CD4-positive, alpha-beta T cell (primary cell): ENCODE measurements around the gene TH. TPM values are rescaled to one million over a fixed set of nuclear protein-coding genes. Genes with fewer than 3 reads are reported as not detected.
"Not testable (repeated sequence)": the region's sequence is repeated elsewhere in the genome, so short reads cannot be mapped to it uniquely, and the experiment has no call there.

Experiments used
- ATAC-seq: fragments of 200-7000 bp; cut with Tn5 transposase; one replicate; pipeline ENCODE4 v1.10.0; 2022; ENCODE audit warnings: mild to moderate bottlenecking; ENCODE audit not compliant: poor library complexity
- CTCF ChIA-PET: fragments of 350-600 bp; sonication (Branson Sonifier 250); formaldehyde crosslinking; loops from one replicate; lab custom pipeline; 2021; ENCODE audit warnings: antibody characterized with exemption, inconsistent platforms; lab: Charles Lee
- POLR2A ChIA-PET: fragments of 350-600 bp; sonication (Branson Sonifier 250); formaldehyde crosslinking; loops from one replicate; lab custom pipeline; 2021; ENCODE audit warnings: antibody characterized with exemption, inconsistent platforms; lab: Charles Lee
- DNase-seq, 14 experiments: peaks; one replicate each; pipeline ENCODE4 v3.0.0-alpha.2; 2013 to 2020; ENCODE audit warnings: mixed read lengths in 2 of 14
- H3K27ac ChIP-seq, 2 donors: one replicate each; pipeline versions ENCODE4 v1.5.1 to v1.7.0; 2013; ENCODE audit warnings: low read length in 2 of 2, low read depth in 1 of 2, mild to moderate bottlenecking in 1 of 2
- H3K27me3 ChIP-seq, 2 experiments: 1 replicate in 1 of 2; 2 replicates in 1 of 2; pipeline versions ENCODE4 v1.6.1 to v1.7.0; 2013; ENCODE audit warnings: low read length in 2 of 2, control low read depth in 1 of 2, mild to moderate bottlenecking in 1 of 2, moderate library complexity in 1 of 2; ENCODE audit not compliant: insufficient read depth in 2 of 2, control insufficient read depth in 1 of 2
- H3K36me3 ChIP-seq: one replicate; pipeline ENCODE4 v1.6.1; 2013; ENCODE audit warnings: low read length, control low read depth; ENCODE audit not compliant: insufficient read depth
- H3K4me1 ChIP-seq: one replicate; pipeline ENCODE4 v1.6.1; 2013; ENCODE audit warnings: low read length, control low read depth; ENCODE audit not compliant: insufficient read depth
- H3K4me3 ChIP-seq: one replicate; pipeline ENCODE4 v1.5.1; 2013; ENCODE audit warnings: mild to moderate bottlenecking, low read length, moderate library complexity
- H3K9me3 ChIP-seq, 2 experiments: 1 replicate in 1 of 2; 2 replicates in 1 of 2; pipeline versions ENCODE4 v1.6.1 to v1.7.0; 2013; ENCODE audit warnings: low read length in 2 of 2, mild to moderate bottlenecking in 2 of 2, control low read depth in 1 of 2, moderate library complexity in 1 of 2; ENCODE audit not compliant: control insufficient read depth in 1 of 2, insufficient read depth in 1 of 2
- H3K27ac Mint-ChIP-seq: one replicate; pipeline ENCODE4 v1.8.0; 2020; ENCODE audit warnings: mixed read lengths
- H3K27me3 Mint-ChIP-seq: one replicate; pipeline ENCODE4 v1.8.0; 2021; ENCODE audit warnings: mixed read lengths
- H3K36me3 Mint-ChIP-seq: one replicate; pipeline ENCODE4 v1.8.0; 2021; ENCODE audit warnings: low read depth, mixed read lengths
- H3K4me1 Mint-ChIP-seq: one replicate; pipeline ENCODE4 v1.8.0; 2021; ENCODE audit warnings: low read depth, mixed read lengths
- H3K4me3 Mint-ChIP-seq: one replicate; pipeline ENCODE4 v1.8.0; 2020; ENCODE audit warnings: mild to moderate bottlenecking, mixed read lengths
- H3K9me3 Mint-ChIP-seq: one replicate; pipeline ENCODE4 v1.8.0; 2020; ENCODE audit warnings: mixed read lengths
- intact Hi-C, 2 experiments: fragments of 100-400 bp; cut with DNase I in 1 of 2; cut with micrococcal nuclease in 1 of 2; formaldehyde crosslinking; loops; one replicate each; pipeline versions ENCODE4 v1.15.1 to v1.9.0; 2023 to 2025; cut with DNase I, micrococcal nuclease
- total RNA-seq, 174 experiments: library from RNA in 2 of 174; stranded (reverse) in 2 of 174; gene quantifications; one replicate each; pipeline ENCODE4 v1.2.3 and lab custom pipeline; 2021 to 2026
- TF ChIP-seq, protein P1 (sequence below): fragments of 200-600 bp; IDR thresholded peaks from one replicate; pipeline ENCODE4 v1.8.0; 2022; ENCODE audit warnings: antibody characterized with exemption, mild to moderate bottlenecking

The TH gene
- total RNA-seq, 2 experiments from 2014 or later: not detected

- ChIA-PET POLR2A (no interaction called here), CTCF (no interaction called here)
- H3K4me3 Mint-ChIP-seq: no peak overlapping the region
- H3K9me3 Mint-ChIP-seq: no peaks in the 10 kb centered on the region
- no peaks in the 10 kb centered on the region for H3K36me3 Mint-ChIP-seq
- no peaks in the 10 kb centered on the region for H3K36me3 ChIP-seq
- H3K27ac ChIP-seq: no peak overlapping the region
- intact Hi-C loops: no loop called here
- DNase-seq (no peak), ATAC-seq (no peak)
- H3K4me1 ChIP-seq: no peaks in the 10 kb centered on the region
- H3K4me1 Mint-ChIP-seq: no peaks in the 10 kb centered on the region
- H3K9me3 ChIP-seq: peaks cover 0 to 10% of the 10 kb centered on the region in 2 experiments
- peaks cover 21% of the 10 kb centered on the region for H3K27me3 Mint-ChIP-seq
- TF ChIP-seq, protein P1, sequence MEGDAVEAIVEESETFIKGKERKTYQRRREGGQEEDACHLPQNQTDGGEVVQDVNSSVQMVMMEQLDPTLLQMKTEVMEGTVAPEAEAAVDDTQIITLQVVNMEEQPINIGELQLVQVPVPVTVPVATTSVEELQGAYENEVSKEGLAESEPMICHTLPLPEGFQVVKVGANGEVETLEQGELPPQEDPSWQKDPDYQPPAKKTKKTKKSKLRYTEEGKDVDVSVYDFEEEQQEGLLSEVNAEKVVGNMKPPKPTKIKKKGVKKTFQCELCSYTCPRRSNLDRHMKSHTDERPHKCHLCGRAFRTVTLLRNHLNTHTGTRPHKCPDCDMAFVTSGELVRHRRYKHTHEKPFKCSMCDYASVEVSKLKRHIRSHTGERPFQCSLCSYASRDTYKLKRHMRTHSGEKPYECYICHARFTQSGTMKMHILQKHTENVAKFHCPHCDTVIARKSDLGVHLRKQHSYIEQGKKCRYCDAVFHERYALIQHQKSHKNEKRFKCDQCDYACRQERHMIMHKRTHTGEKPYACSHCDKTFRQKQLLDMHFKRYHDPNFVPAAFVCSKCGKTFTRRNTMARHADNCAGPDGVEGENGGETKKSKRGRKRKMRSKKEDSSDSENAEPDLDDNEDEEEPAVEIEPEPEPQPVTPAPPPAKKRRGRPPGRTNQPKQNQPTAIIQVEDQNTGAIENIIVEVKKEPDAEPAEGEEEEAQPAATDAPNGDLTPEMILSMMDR: no peak
- H3K27ac Mint-ChIP-seq: no peak overlapping the region
- H3K27me3 ChIP-seq: peaks cover under 1 to 1% of the 10 kb centered on the region in 2 experiments
- H3K4me3 ChIP-seq: no peak overlapping the region
These were observed 43.5 kb downstream of the TH start for GRCh38 chr11:2128130-2128510.

DNA sequence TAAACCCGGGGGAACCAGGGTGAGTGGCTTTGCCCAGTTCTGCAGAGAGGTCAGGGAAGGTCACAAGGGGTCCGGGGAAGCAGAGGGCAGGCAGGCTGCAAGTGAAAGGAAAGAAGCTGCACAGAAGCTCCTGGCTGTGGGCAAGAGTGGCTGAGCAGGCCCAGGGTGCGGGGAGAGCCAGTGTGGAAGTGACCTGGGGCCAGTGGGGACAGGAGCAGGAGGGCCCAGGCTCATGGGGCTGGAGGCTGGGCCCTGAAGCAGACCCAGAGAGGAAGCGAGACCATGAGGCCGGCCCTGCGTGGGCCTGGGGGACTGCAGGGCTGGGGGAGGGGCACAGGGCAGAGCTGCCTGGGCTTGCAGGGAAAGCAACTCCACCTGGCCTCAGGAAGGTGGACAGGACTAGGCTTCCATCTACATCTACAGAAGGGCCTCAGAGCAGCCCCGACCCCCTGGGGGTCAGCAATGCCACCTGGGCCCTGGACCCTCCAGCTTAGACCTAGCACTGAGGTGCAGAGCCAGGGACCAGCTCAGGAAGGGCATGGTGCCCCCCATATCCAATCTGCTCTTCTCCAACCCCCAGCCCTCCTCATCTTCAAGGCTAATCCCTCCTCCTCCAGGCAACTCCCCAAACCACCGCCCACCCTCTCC, 44.0 kb downstream of the TH start:
- H3K27me3 Mint-ChIP-seq: peaks cover 18% of the 10 kb centered on the region
- no peak overlapping the region for H3K27ac Mint-ChIP-seq
- H3K4me3 Mint-ChIP-seq: no peak overlapping the region
- Histone ChIP-seq H3K4me1 (no peaks in the 10 kb centered on the region), H3K27ac (no peak overlapping the region), H3K4me3 (no peak overlapping the region), H3K36me3 (no peaks in the 10 kb centered on the region), H3K9me3 (peaks cover 0 to 10% of the 10 kb centered on the region in 2 experiments), H3K27me3 (peaks cover 0 to 2% of the 10 kb centered on the region in 2 experiments)
- no peaks in the 10 kb centered on the region for H3K9me3 Mint-ChIP-seq
- DNase-seq (no peak), ATAC-seq (no peak)
- ChIA-PET CTCF (no interaction called here), POLR2A (no interaction called here)
- no peaks in the 10 kb centered on the region for H3K4me1 Mint-ChIP-seq
- intact Hi-C loops: no loop called here
- H3K36me3 Mint-ChIP-seq: no peaks in the 10 kb centered on the region
- TF ChIP-seq, protein P1: no peak

- ATAC-seq (no peak), DNase-seq (no peak)
- no peaks in the 10 kb centered on the region for H3K4me1 ChIP-seq
- CTCF ChIA-PET: no interaction called here
- POLR2A ChIA-PET: no interaction called here
- H3K27ac Mint-ChIP-seq: no peak overlapping the region
- H3K9me3 Mint-ChIP-seq: no peaks in the 10 kb centered on the region
- intact Hi-C loops: no loop called here
- no peaks in the 10 kb centered on the region for H3K36me3 ChIP-seq
- peaks cover 0 to 14% of the 10 kb centered on the region in 2 experiments for H3K9me3 ChIP-seq
- no peak overlapping the region for H3K27ac ChIP-seq
- H3K27me3 Mint-ChIP-seq: peaks cover 18% of the 10 kb centered on the region
- no peaks in the 10 kb centered on the region for H3K4me1 Mint-ChIP-seq
- no peaks in the 10 kb centered on the region for H3K36me3 Mint-ChIP-seq
- no peak overlapping the region for H3K4me3 ChIP-seq
- peaks cover 0 to 7% of the 10 kb centered on the region in 2 experiments for H3K27me3 ChIP-seq
- TF ChIP-seq, protein P1: no peak
- no peak overlapping the region for H3K4me3 Mint-ChIP-seq
These were observed 45.0 kb downstream of the TH start for GRCh38 chr11:2126520-2127085.

DNA sequence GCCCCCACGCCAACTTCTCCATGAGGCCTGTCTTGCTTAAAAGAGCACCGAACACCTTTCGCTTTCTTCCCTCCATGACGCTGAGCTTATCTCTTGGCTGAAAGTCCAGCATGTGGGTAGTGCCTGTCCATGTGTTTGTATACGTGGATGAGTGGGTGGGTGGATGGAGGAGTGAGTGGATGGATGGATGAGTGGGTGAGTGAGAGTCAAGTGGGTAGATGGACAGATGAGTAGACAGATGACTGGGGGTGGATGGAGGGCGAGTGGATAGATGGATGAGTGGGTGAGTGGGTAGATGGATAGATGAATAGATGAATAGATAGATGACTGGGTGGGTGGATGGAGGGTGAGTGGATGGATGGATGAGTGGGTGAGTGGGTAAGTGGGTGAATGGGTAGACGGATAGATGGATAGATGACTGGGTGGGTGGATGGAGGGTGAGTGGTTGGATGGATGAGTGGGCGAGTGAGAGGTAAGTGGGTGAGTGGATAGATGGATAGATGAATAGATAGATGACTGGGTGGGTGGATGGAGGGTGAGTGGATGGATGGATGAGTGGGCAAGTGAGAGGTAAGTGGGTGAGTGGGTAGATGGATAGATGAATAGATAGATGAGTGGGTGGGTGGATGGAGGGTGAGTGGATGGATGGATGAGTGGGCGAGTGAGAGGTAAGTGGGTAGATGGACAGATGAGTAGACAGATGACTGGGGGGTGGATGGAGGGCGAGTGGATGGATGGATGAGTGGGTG, 46.7 kb downstream of the TH start:
- ATAC-seq, POLR2A ChIA-PET, H3K4me1 ChIP-seq, CTCF ChIA-PET, H3K27ac ChIP-seq, H3K9me3 Mint-ChIP-seq, intact Hi-C loops, H3K4me3 ChIP-seq, H3K27ac Mint-ChIP-seq, H3K36me3 ChIP-seq, H3K4me3 Mint-ChIP-seq, H3K4me1 Mint-ChIP-seq, DNase-seq, H3K36me3 Mint-ChIP-seq: not testable (repeated sequence)
- Histone ChIP-seq H3K9me3 (peaks cover 0 to 12% of the 10 kb centered on the region in 2 experiments), H3K27me3 (peaks cover 0 to 18% of the 10 kb centered on the region in 2 experiments)
- H3K27me3 Mint-ChIP-seq: peaks cover 19% of the 10 kb centered on the region
